K562 (cell line): ENCODE measurements around the gene ANKRD65. TPM values are rescaled to one million over a fixed set of nuclear protein-coding genes. Genes with fewer than 3 reads are reported as not detected.

Experiments used
- BCL6 ChIP-seq: fragments of 250-450 bp; sonication (Bioruptor Pico); IDR thresholded peaks from 2 replicates; pipeline ENCODE4 v1.4.0; 2020
- JUND ChIP-seq, 2 experiments: IDR thresholded peaks; 2 replicates in 1 of 2; 3 replicates in 1 of 2; pipeline ENCODE4 v1.6.1; 2011; ENCODE audit warnings: borderline replicate concordance in 2 of 2, low read depth in 2 of 2, low read length in 2 of 2, improper control_type of control experiment in 1 of 2, missing biosample characterization in 1 of 2, missing genetic modification characterization in 1 of 2, missing genetic modification reagents in 1 of 2
- NBN ChIP-seq: fragments of 450-650 bp; IDR thresholded peaks from 2 replicates; pipeline ENCODE4 v1.6.1; 2016; ENCODE audit warnings: low read depth, mild to moderate bottlenecking
- NR4A1 ChIP-seq, 2 experiments: fragments of 250-450 bp in 1 of 2; fragments of 450-650 bp in 1 of 2; sonication (Bioruptor Pico) in 1 of 2; IDR thresholded peaks; 2 replicates each; pipeline versions ENCODE4 v1.4.0 to v1.6.1; 2016 to 2020; ENCODE audit warnings: mild to moderate bottlenecking in 2 of 2, missing compliant biosample characterization in 1 of 2, missing genetic modification characterization in 1 of 2, moderate library complexity in 1 of 2
- OTX1 ChIP-seq: fragments of 450-650 bp; formaldehyde crosslinking; IDR thresholded peaks from 2 replicates; pipeline ENCODE4 v1.4.0; 2022; ENCODE audit warnings: mild to moderate bottlenecking
- SMC3 ChIP-seq: conservative IDR thresholded peaks from 2 replicates; pipeline ENCODE4 v1.6.1; 2011; ENCODE audit warnings: low read depth, low read length, improper control_type of control experiment; ENCODE audit not compliant: insufficient read depth
- TBP ChIP-seq: optimal IDR thresholded peaks from 2 replicates; pipeline ENCODE3; 2011; ENCODE audit warnings: low read depth, low read length, improper control_type of control experiment
- TEAD2 ChIP-seq: fragments of 450-650 bp; IDR thresholded peaks from 2 replicates; pipeline ENCODE4 v1.6.1; 2016; ENCODE audit warnings: missing genetic modification characterization, control low read depth, missing compliant biosample characterization
- ZNF165 ChIP-seq: fragments of 250-450 bp; sonication (Bioruptor Pico); IDR thresholded peaks from 2 replicates; pipeline ENCODE4 v1.4.0; 2020; ENCODE audit warnings: borderline replicate concordance
- polyA plus RNA-seq, 8 experiments: library from polyadenylated mRNA; depleted of rRNA in 4 of 8; stranded (reverse) in 5 of 8; unstranded in 3 of 8; fragments of >200 nt; fragmentation: Nextera tagmentation in 2 of 8; fragmentation: Illumina TruSeq in 1 of 8; extraction: Ambion mirVana in 2 of 8; extraction: Trizol in 1 of 8; gene quantifications; 2 replicates each; pipeline versions ENCODE4 v1.2.1 to v1.2.3, GENCODE V29; 2011 to 2014; ENCODE audit warnings: inconsistent platforms in 1 of 8, missing spikeins in 1 of 8
- total RNA-seq, 7 experiments: library from RNA; depleted of rRNA in 6 of 7; stranded (reverse); fragments of >200 nt in 6 of 7; fragmentation: Illumina TruSeq in 2 of 7; extraction: Trizol in 2 of 7; gene quantifications; 2 replicates each; pipeline versions ENCODE4 v1.2.1 to v1.2.3, GENCODE V29; 2011 to 2021; ENCODE audit warnings: low replicate concordance in 1 of 7
- TF ChIP-seq, protein P1 (sequence below), 2 experiments: fragments of 450-650 bp in 1 of 2; IDR thresholded peaks; 2 replicates each; pipeline ENCODE4 v1.6.1; 2011 to 2017; ENCODE audit warnings: low read depth in 2 of 2, antibody characterized with exemption in 1 of 2, borderline replicate concordance in 1 of 2, low read length in 1 of 2, mild to moderate bottlenecking in 1 of 2, mixed read lengths in 1 of 2; ENCODE audit not compliant: control insufficient read depth in 1 of 2
- TF ChIP-seq, protein P2 (sequence below): fragments of 150-350 bp; IDR thresholded peaks from 2 replicates; pipeline ENCODE4 v1.6.1; 2014; ENCODE audit warnings: low read depth, mild to moderate bottlenecking, low read length, borderline replicate concordance
- TF ChIP-seq, protein P3 (sequence below): sonication (generic); formaldehyde crosslinking; IDR thresholded peaks from 2 replicates; pipeline ENCODE4 v1.8.0; 2022; ENCODE audit warnings: missing genetic modification reagents, mild to moderate bottlenecking, borderline replicate concordance
- TF ChIP-seq, protein P4 (sequence below): fragments of 250-450 bp; sonication (Bioruptor Pico); IDR thresholded peaks from 2 replicates; pipeline ENCODE4 v1.8.0; 2021; ENCODE audit warnings: moderate library complexity, mild to moderate bottlenecking, inconsistent platforms
- TF ChIP-seq, protein P5 (sequence below): sonication (generic); formaldehyde crosslinking; IDR thresholded peaks from 2 replicates; pipeline ENCODE4 v1.8.0; 2022; ENCODE audit warnings: mild to moderate bottlenecking, missing genetic modification reagents

Gene ANKRD65
- total and polyA plus RNA-seq, 9 of the 15 experiments (the other 6 are each of a cell fraction or from before 2014, with no cell fraction given) = not detected

DNA sequence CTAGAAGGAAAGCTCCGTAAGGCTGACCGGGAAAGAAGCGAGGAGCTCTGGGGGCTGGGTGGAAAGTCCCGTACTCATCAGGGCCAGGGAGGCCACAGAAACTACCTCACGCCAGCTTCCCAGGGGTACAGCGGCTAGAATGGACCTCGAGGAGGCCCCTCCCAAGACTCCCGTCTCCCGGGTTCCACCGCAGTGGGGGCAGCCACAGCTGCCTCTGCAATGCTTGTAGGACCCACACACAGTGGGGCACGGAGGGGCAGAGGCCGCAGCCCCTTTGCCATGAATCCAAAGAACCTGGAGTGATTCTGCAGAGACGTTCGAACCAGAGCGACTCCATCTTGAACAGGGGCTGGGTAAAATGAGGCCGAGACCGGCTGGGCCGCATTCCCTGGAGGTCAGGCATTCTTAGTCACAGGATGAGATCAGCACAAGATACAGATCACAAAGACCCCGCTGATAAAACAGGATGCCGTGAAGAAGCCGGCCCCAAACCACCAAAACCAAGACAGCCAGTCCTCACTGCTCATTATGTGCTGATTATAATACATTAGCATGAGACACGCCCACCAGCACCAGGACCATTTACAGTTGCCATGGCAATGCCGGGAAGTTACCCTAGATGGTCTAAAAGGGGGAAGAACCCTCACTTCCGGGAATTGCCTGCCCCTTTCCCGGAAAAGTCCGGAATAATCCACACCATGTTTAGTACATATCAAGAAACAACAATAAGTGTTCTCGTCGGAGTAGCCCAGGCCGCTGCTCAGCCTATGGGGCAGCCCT is 1.6 kb upstream of the ANKRD65 start (continued):
- TF ChIP-seq JUND (IDR thresholded peaks at IDR 0.05; ENCODE audit: borderline replicate concordance, low read depth, low read length) = no peak
- TF ChIP-seq JUND (tag; IDR thresholded peaks at IDR 0.05; ENCODE audit: borderline replicate concordance, low read depth, low read length) = peak; percentile 27; the same call in 1 of the 3 replicates
- TF ChIP-seq, protein P1, sequence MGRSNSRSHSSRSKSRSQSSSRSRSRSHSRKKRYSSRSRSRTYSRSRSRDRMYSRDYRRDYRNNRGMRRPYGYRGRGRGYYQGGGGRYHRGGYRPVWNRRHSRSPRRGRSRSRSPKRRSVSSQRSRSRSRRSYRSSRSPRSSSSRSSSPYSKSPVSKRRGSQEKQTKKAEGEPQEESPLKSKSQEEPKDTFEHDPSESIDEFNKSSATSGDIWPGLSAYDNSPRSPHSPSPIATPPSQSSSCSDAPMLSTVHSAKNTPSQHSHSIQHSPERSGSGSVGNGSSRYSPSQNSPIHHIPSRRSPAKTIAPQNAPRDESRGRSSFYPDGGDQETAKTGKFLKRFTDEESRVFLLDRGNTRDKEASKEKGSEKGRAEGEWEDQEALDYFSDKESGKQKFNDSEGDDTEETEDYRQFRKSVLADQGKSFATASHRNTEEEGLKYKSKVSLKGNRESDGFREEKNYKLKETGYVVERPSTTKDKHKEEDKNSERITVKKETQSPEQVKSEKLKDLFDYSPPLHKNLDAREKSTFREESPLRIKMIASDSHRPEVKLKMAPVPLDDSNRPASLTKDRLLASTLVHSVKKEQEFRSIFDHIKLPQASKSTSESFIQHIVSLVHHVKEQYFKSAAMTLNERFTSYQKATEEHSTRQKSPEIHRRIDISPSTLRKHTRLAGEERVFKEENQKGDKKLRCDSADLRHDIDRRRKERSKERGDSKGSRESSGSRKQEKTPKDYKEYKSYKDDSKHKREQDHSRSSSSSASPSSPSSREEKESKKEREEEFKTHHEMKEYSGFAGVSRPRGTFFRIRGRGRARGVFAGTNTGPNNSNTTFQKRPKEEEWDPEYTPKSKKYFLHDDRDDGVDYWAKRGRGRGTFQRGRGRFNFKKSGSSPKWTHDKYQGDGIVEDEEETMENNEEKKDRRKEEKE (IDR thresholded peaks at IDR 0.05; ENCODE audit: borderline replicate concordance in 1 of 2, control insufficient read depth in 1 of 2, low read depth in 2 of 2, low read length in 1 of 2) = no peak
- TF ChIP-seq, protein P2, sequence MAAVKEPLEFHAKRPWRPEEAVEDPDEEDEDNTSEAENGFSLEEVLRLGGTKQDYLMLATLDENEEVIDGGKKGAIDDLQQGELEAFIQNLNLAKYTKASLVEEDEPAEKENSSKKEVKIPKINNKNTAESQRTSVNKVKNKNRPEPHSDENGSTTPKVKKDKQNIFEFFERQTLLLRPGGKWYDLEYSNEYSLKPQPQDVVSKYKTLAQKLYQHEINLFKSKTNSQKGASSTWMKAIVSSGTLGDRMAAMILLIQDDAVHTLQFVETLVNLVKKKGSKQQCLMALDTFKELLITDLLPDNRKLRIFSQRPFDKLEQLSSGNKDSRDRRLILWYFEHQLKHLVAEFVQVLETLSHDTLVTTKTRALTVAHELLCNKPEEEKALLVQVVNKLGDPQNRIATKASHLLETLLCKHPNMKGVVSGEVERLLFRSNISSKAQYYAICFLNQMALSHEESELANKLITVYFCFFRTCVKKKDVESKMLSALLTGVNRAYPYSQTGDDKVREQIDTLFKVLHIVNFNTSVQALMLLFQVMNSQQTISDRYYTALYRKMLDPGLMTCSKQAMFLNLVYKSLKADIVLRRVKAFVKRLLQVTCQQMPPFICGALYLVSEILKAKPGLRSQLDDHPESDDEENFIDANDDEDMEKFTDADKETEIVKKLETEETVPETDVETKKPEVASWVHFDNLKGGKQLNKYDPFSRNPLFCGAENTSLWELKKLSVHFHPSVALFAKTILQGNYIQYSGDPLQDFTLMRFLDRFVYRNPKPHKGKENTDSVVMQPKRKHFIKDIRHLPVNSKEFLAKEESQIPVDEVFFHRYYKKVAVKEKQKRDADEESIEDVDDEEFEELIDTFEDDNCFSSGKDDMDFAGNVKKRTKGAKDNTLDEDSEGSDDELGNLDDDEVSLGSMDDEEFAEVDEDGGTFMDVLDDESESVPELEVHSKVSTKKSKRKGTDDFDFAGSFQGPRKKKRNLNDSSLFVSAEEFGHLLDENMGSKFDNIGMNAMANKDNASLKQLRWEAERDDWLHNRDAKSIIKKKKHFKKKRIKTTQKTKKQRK = no peak
- no peak for TF ChIP-seq NBN
- TF ChIP-seq TBP = no peak
- TF ChIP-seq OTX1 = no peak
- TF ChIP-seq, protein P3, sequence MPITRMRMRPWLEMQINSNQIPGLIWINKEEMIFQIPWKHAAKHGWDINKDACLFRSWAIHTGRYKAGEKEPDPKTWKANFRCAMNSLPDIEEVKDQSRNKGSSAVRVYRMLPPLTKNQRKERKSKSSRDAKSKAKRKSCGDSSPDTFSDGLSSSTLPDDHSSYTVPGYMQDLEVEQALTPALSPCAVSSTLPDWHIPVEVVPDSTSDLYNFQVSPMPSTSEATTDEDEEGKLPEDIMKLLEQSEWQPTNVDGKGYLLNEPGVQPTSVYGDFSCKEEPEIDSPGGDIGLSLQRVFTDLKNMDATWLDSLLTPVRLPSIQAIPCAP = no peak
- no peak for TF ChIP-seq ZNF165 (CRISPR knock-in tag)
- TF ChIP-seq, protein P4, sequence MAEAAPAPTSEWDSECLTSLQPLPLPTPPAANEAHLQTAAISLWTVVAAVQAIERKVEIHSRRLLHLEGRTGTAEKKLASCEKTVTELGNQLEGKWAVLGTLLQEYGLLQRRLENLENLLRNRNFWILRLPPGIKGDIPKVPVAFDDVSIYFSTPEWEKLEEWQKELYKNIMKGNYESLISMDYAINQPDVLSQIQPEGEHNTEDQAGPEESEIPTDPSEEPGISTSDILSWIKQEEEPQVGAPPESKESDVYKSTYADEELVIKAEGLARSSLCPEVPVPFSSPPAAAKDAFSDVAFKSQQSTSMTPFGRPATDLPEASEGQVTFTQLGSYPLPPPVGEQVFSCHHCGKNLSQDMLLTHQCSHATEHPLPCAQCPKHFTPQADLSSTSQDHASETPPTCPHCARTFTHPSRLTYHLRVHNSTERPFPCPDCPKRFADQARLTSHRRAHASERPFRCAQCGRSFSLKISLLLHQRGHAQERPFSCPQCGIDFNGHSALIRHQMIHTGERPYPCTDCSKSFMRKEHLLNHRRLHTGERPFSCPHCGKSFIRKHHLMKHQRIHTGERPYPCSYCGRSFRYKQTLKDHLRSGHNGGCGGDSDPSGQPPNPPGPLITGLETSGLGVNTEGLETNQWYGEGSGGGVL (CRISPR knock-in tag) = no peak
- no peak for TF ChIP-seq SMC3
- TF ChIP-seq, protein P5, sequence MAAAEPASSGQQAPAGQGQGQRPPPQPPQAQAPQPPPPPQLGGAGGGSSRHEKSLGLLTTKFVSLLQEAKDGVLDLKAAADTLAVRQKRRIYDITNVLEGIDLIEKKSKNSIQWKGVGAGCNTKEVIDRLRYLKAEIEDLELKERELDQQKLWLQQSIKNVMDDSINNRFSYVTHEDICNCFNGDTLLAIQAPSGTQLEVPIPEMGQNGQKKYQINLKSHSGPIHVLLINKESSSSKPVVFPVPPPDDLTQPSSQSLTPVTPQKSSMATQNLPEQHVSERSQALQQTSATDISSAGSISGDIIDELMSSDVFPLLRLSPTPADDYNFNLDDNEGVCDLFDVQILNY (CRISPR knock-in tag) = no peak
- TF ChIP-seq TEAD2 (tag) = peak; percentile 55; the same call in 1 of the 2 replicates
- no peak; the same call in 1 of the 2 replicates for TF ChIP-seq NR4A1 (CRISPR knock-in tag; IDR thresholded peaks at IDR 0.05)
- peak; percentile 97 for TF ChIP-seq NR4A1 (tag; IDR thresholded peaks at IDR 0.05)
- peak; percentile 73 for TF ChIP-seq BCL6 (CRISPR knock-in tag)
